GM21515 (cell line): ENCODE results near the gene BEST1.

Experiments used
- ATAC-seq: cut with Tn5 transposase; IDR thresholded peaks from one replicate; pipeline ENCODE4 v1.9.1; 2021; ENCODE audit not compliant: unreplicated experiment

BEST1 gene

DNA sequence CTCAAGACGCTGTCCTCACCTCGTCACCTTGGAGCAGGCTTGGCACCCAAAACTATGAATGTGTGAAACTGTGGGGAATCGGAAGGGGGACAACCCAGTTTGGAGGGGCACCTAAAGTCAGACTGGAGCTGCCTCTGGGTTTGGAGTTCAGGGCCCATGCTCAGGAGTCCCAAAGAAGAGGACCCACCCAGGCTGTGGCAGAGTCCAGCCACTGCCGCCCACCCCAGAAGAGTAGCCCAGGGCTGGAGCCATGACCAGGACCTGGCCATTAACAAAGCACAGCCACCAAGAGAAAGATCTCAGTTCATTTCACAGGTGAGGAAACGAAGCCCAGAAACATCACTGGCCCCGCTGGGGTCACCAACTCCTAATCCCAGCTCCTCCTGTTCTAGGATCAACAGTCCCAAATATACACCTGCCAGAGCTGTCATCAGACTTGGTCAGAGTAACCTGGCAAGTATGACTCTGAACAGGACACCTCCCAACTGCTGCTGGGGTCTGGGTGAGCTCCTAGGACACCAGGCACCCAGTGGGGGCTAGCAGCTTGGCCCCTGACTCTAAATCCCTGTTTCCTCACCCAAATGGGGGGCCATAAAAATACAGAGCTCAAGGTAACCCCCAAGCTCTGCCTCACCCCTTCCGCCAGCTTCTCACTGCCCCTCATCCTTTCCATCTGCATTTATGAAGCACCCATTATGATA is 35.5 kb upstream of the BEST1 start:
- no peak for ATAC-seq

GRCh38 chr11:61916737-61917333 is 33.3 kb upstream of the BEST1 start:
- ATAC-seq, result no peak

DNA sequence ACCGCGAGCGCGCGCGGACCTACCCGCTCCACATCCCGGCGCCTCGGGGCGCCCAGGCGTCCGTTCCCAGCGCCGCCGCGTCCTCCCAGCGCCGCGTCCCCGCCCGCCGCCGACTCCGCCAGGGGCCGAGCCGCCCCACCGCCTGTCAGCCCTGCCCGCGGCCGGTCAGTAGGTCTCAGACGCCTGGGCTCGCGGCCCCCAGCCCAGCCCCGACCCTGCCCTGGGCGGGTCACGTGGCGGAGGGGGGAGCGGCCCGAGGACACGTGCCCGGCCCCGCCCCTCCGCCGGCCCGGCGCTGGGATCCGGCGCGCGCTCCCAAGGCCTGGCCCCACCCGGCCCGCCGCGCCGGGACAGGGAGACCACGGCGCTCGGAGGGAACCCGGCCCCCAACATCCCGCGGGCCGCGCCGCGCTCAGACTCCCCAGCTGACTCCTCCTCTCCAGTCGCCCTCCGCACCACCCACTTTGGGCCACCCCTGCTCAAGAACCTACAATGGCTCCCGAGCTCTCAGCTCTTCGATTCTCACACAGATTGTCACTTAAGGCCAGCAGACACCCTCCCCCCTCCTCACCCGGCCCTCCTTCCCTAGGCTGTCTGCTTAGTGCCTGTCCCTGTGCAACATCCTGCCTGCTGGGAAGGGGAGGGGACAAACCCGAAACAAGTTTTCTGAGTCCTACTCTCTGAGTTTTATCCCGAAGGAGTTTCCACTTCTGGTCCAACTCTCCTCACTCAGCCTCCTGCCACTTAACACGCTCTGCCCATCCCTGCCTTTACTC is 32.6 kb upstream of the BEST1 start, which contains the start of gene RAB3IL1:
TSS of gene RAB3IL1 (minus strand) at position 233 of the 776 bp plus-strand sequence. CDS start at position 34, 199 bp downstream.
- no peak for ATAC-seq

GRCh38 chr11:61918251-61918937 is 31.8 kb upstream of the BEST1 start:
- ATAC-seq, result no peak

GRCh38 chr11:61918938-61919704 is 31.0 kb upstream of the BEST1 start:
- ATAC-seq, result no peak

GRCh38 chr11:61919705-61920631 is 30.2 kb upstream of the BEST1 start:
- no peak for ATAC-seq

GRCh38 chr11:61921446-61921845 is 28.7 kb upstream of the BEST1 start:
- no peak for ATAC-seq

- no peak for ATAC-seq
Observed at GRCh38 chr11:61922539-61922938, 27.6 kb upstream of the BEST1 start.

DNA sequence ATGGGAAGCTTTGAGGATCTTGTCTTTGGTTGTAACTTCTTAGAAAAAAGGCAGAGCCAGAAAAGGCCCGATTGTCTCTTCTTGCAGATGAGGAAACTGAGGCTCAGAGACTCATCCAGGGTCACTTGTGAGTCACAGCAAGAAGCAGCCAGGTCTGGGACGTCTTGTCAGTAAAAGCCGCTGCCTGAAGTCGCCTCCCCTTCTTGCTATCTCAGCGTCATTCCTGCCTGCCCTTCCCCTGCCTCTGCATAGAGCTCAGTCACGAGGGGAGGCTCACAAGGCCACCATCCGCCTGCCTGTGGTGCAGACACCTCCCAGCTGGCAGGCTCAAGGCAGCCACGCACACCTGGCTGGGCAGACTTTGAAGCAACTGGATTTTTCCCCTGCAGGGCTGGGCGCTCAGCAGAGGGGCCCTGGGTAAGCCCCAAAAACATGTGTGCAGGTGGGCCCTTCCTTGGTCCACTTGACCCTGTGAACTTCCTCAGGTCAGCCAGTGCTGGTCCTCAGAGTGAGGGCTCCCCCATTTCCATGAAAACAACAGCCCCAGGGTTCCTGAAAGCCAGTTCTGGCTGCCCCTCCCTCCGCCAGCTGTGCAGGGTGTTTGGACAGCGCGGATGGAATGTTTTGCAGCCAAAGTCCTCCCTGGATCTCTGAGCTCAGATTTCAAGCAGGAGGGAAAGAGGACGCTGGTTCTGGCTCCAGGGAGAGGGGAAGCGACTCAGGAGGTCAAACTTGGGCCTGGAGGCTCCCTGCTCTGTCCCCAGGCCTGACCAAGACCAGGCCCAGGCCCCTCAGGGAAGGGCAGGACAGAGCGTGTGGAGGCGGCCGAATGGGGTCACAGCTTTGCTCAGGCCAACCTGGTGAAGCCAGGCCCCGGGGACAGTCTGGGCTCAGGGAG is 26.7 kb upstream of the BEST1 start:
- ATAC-seq, result no peak

DNA sequence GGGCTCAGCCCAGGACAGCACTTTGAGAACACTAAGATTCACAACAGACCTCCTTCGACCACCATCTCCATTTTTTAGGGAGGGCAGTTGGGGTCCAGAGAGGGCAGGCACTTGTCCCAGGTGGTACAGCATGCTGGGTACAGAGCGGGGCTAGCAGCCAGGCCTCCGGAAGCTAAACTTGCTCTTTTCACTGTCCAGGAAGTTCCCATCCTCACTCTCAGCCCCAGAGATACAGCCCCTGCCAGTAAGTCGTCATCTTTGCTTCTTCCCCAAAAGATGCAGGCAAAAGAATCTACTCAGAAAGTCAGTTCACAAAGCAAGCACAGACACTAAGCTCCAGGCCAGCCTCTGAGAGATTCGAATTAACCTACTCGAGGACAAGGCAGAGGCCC is 26.1 kb upstream of the BEST1 start:
- ATAC-seq, result no peak

DNA sequence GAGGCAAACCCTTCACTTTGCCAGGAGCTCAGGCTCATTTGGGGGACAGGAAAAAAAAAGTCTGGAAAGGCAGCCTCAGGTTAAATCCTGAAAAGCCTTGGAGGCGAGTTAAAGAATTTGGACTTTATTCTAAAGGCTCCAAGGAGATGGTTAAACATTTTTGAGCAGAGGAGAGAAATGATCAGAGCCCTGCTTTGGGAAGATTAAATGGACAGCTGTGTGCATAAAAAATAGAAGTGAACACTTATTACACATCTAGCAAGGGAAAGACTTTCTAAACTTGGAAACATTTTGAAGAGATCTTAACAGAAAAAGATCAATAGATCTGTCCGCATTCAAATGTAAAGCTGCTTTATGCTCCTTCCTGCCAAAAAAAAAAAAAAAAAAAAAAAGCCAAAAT is 24.4 kb upstream of the BEST1 start:
- ATAC-seq, result no peak

- ATAC-seq, result no peak
Observed at GRCh38 chr11:61926235-61926634, 23.9 kb upstream of the BEST1 start.

DNA sequence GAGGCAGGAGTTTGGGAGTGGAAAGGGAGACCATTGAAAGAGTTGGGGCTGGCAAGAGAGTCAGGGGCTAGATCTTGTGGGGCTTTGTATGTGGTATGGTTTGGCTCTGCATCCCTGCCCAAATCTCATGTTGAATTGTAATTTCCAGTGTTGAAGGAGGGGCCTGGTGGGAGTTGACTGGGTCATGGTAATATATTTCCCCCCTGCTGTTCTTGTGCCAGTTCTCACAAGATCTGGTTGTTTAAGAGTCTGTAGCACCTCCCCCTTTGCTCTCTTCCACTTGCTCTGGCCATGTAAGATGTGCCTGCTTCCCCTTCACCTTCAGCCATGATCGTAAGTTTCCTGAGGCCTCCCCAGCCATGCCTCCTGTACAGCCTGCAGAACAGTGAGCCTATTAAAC is 22.6 kb upstream of the BEST1 start:
- ATAC-seq, result no peak

DNA sequence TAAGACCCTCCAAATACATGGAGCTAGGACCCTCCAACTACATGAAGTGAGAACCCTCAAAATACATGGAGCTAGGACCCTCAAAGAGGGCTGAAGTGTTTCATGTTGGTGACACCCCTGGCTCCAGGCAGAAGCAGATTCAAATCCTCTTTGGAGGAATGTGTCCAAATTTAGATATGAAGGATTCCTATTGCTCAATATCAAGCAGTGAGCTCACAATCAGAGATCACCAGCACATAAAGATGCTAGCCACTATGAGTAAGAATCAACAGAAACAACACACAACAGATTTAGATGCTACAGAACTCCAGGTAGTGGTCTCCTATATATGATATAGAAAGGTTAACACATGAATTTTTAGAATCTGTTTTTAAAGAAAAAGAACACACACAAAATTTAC is 21.5 kb upstream of the BEST1 start:
- no peak for ATAC-seq

GRCh38 chr11:61930933-61931332 is 19.2 kb upstream of the BEST1 start:
- no peak for ATAC-seq

- no peak for ATAC-seq
Observed at GRCh38 chr11:61935861-61936260, 14.3 kb upstream of the BEST1 start.

DNA sequence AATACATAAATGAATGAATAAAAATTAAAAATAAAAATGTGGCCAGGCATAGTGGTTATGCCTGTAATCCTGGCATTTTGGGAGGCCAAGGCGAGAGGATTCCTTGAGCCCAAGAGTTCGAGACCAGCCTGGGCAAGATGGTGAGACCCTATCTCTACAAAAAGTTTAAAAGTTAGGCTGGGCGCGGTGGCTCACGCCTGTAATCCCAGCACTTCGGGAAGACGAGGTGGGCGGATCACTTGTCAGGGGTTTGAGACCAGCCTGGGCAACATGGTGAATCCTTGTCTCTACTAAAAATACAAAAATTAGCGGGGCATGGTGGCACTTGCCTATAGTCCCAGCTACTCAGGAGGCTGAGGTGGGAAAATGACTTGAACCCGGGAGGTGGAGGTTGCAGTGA is 9.7 kb upstream of the BEST1 start:
- no peak for ATAC-seq

GRCh38 chr11:61945191-61945590 is 5.0 kb upstream of the BEST1 start:
- ATAC-seq, result no peak

DNA sequence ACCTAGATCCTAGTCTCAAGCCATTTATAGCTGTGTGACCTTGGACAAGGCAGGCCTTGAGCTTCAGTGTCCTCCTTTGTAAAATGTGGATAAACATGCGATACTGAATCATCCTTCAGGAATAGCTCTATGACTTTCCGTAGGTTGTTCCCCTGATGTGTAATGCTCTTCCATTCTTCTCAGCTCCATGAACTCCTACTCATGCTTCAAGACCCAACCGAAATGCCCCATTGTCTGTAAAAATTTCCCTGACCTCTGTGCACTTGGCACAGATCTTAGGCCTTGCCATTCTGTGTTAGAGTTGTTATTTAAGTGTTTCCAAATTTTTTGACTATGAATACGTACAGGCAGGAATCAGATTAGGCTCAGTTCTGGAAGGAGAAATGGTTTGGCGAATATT is 3.3 kb upstream of the BEST1 start:
- ATAC-seq, result no peak
